ENCODE results near the gene SUSD4. TPM values are rescaled to one million over a fixed set of nuclear protein-coding genes. Genes with fewer than 3 reads are reported as not detected.

The SUSD4 gene
- total RNA-seq, 5 donors from 2014 or later (not counting 1 experiment from before 2014, with no cell fraction given) = 1.3 to 16.7 (median 6.4) TPM

DNA sequence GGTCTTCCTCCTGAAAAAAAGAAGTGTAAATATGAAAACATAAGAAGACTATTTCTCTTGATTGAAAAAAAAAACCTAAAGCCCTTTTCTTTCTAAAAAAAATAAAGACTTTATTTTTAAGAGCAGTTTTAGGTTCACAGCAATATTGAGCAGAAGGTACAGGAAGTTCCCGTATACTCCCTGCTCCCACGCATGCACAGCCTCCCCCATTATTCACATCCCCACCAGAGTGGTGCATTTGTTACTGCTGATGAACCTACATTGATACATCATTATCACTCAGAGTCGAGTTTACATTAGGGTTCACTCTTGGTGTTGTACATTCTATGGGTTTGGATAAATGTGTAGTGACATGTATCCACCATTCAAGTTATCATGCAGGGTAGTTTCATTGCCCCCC, 128.9 kb downstream of the SUSD4 start:
- DNase-seq (no peak), ATAC-seq (replicated peaks in 1 of 4) (no peak)
- H3K36me3 Mint-ChIP-seq = peaks cover 2% of the 10 kb centered on the region
- no CpG with 5 or more reads among the region's 3 CpGs for WGBS (ENCODE audit: insufficient coverage)
- peaks cover 48 to 67% (median 57%) of the 10 kb centered on the region in 3 donors for H3K4me1 Mint-ChIP-seq
- CTCF ChIA-PET = no interaction called here
- peaks cover 9 to 26% (median 17%) of the 10 kb centered on the region in 3 donors for H3K9me3 Mint-ChIP-seq
- H3K36me3 ChIP-seq (ENCODE audit: control insufficient read depth in 2 of 2, extremely low read depth in 1 of 2, insufficient read depth in 1 of 2, low read length in 1 of 2) = no peaks in the 10 kb centered on the region
- peak overlapping the region; percentile 57 to 66 for H3K27ac Mint-ChIP-seq
- H3K27ac ChIP-seq (ENCODE audit: low read length) = no peak overlapping the region
- no peaks in the 10 kb centered on the region for H3K9me3 ChIP-seq
- POLR2A ChIA-PET = interaction anchor here in 1 of 2 donors (1.2 kb wide), 1 partner anchor 8 kb away, joined by 3 read pairs; no protein-coding TSS in a partner anchor
- no peak overlapping the region for H3K4me3 ChIP-seq (ENCODE audit: control insufficient read depth in 1 of 2, extremely low read depth in 1 of 2, low read length in 1 of 2)
- no peaks in the 10 kb centered on the region for H3K27me3 ChIP-seq (replicated peaks in 1 of 2; ENCODE audit: control insufficient read depth in 2 of 2, extremely low read depth in 1 of 2, insufficient read depth in 2 of 2, low read length in 1 of 2)
- H3K4me1 ChIP-seq (ENCODE audit: control insufficient read depth in 1 of 2, extremely low read depth in 1 of 2, insufficient read depth in 2 of 2, low read length in 2 of 2) = peaks cover 42% of the 10 kb centered on the region in 2 experiments
- H3K27me3 Mint-ChIP-seq = peaks cover 0 to 1% of the 10 kb centered on the region in 2 donors
- H3K4me3 Mint-ChIP-seq = no peak overlapping the region

DNA sequence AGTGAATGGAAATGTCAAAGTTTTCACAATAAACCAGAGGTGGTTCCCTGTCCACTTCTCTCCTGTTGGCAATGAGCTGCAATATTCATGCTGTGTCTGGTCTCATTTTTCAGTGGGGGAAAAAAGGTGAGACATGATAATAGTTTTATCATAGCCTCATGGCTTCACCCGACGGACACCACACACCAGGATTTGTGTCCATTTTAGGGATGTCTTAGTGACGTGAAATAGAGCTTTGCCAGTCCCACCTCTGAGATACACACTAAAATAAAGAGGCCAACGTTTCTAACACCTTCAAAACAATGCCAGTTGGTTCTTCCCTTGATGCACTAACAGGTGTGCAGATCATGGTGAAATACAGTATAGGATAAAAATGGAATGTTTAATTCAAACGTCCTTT, 129.4 kb downstream of the SUSD4 start:
- peak overlapping the region in 1 of 3 donors; percentile 6 for H3K4me3 Mint-ChIP-seq
- no peaks in the 10 kb centered on the region for H3K27me3 ChIP-seq (replicated peaks in 1 of 2; ENCODE audit: control insufficient read depth in 2 of 2, extremely low read depth in 1 of 2, insufficient read depth in 2 of 2, low read length in 1 of 2)
- ChIA-PET POLR2A (interaction anchor here in 1 of 2 donors (1.2 kb wide), 1 partner anchor 8 kb away, joined by 3 read pairs; no protein-coding TSS in a partner anchor), CTCF (no interaction called here)
- H3K27me3 Mint-ChIP-seq = peaks cover 0 to 1% of the 10 kb centered on the region in 2 donors
- ATAC-seq (replicated peaks in 1 of 4) (no peak), DNase-seq (no peak)
- H3K4me1 ChIP-seq (ENCODE audit: control insufficient read depth in 1 of 2, extremely low read depth in 1 of 2, insufficient read depth in 2 of 2, low read length in 2 of 2) = peaks cover 47 to 48% of the 10 kb centered on the region in 2 experiments
- peak overlapping the region; percentile 57 to 67 for H3K27ac Mint-ChIP-seq
- no peaks in the 10 kb centered on the region for H3K9me3 ChIP-seq
- peaks cover 2% of the 10 kb centered on the region for H3K36me3 Mint-ChIP-seq
- 10% methylated on average over 1 of the region's 5 CpGs for WGBS (ENCODE audit: insufficient coverage)
- peaks cover 53 to 67% (median 59%) of the 10 kb centered on the region in 3 donors for H3K4me1 Mint-ChIP-seq
- H3K36me3 ChIP-seq (ENCODE audit: control insufficient read depth in 2 of 2, extremely low read depth in 1 of 2, insufficient read depth in 1 of 2, low read length in 1 of 2) = no peaks in the 10 kb centered on the region
- no peak overlapping the region for H3K4me3 ChIP-seq (ENCODE audit: control insufficient read depth in 1 of 2, extremely low read depth in 1 of 2, low read length in 1 of 2)
- H3K27ac ChIP-seq (ENCODE audit: low read length) = no peak overlapping the region
- H3K9me3 Mint-ChIP-seq = peaks cover 9 to 26% (median 17%) of the 10 kb centered on the region in 3 donors

DNA sequence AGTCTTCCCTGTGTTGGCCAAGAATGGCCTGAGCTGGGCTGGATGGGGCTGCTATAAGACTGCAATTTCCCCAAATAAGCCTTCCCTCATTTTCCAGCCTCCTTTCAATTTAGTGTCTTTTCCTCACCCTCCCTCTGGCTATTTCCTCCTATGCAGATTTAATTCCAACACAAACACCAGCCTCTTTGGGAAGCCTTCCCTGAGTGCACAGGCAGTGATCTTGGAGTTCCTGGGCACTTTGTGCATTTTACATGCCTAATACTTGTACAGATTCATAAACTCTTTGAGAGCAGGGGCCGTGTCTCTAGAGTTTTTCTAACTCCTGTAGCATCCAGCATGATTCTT, 129.8 kb downstream of the SUSD4 start:
- Histone ChIP-seq H3K27me3 (replicated peaks in 1 of 2; ENCODE audit: control insufficient read depth in 2 of 2, extremely low read depth in 1 of 2, insufficient read depth in 2 of 2, low read length in 1 of 2) (no peaks in the 10 kb centered on the region), H3K36me3 (ENCODE audit: control insufficient read depth in 2 of 2, extremely low read depth in 1 of 2, insufficient read depth in 1 of 2, low read length in 1 of 2) (no peaks in the 10 kb centered on the region), H3K9me3 (no peaks in the 10 kb centered on the region), H3K4me3 (ENCODE audit: control insufficient read depth in 1 of 2, extremely low read depth in 1 of 2, low read length in 1 of 2) (no peak overlapping the region), H3K27ac (ENCODE audit: low read length) (peak overlapping the region; percentile 14), H3K4me1 (ENCODE audit: control insufficient read depth in 1 of 2, extremely low read depth in 1 of 2, insufficient read depth in 2 of 2, low read length in 2 of 2) (peaks cover 51 to 52% of the 10 kb centered on the region in 2 experiments)
- Mint-ChIP-seq H3K36me3 (peaks cover 2% of the 10 kb centered on the region), H3K4me3 (peak overlapping the region in 1 of 3 donors; percentile 6), H3K9me3 (peaks cover 9 to 26% (median 17%) of the 10 kb centered on the region in 3 donors), H3K27me3 (peaks cover 0 to 1% of the 10 kb centered on the region in 2 donors), H3K27ac (peak overlapping the region; percentile 24 to 67), H3K4me1 (peaks cover 57 to 70% (median 63%) of the 10 kb centered on the region in 3 donors)
- no CpG with 5 or more reads among the region's 1 CpG for WGBS (ENCODE audit: insufficient coverage)
- ATAC-seq (replicated peaks in 1 of 4) (no peak), DNase-seq (peak in 1 of 35 experiments; percentile 0)
- ChIA-PET CTCF (no interaction called here), POLR2A (interaction anchor here in 1 of 2 donors (1.2 kb wide), 1 partner anchor 9 kb away, joined by 3 read pairs; no protein-coding TSS in a partner anchor)

DNA sequence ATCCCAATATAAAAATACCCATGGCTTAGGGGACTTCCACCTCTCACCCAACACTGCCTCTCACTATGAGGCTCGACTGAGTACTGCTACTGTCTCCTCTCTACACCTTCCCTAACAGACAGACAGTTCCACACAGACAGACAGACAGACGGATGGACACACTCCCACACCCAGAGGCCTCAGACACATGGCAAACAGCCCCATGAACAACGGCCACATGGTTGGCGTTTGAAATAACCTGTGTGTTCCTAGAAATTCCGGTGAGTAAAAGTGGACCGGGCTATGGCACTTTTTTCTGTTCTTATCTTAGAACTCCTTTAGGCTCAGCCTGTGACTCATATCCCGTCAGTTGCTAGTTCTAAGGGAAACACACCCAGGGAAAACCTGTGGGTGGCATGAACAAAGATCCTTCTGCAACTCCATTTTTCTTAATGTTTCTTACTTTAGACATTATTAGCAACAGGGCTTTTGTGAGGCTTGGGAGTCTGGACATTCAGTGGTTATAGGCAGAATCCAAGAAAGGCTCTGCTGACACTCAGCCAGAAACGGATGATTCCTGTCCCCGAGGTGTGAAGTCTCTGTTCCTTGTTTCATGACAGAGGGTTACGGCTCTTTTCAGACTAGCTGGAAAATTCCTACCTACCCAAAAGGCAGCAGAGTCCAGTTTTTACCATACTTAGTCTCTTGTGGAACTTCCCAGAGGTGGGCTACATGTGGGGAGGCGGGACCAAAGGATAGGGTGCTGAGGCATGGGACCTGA, 130.4 kb downstream of the SUSD4 start:
- H3K27ac Mint-ChIP-seq = peak overlapping the region; percentile 67 to 98
- CTCF ChIA-PET = no interaction called here
- peaks cover 9 to 25% (median 16%) of the 10 kb centered on the region in 3 donors for H3K9me3 Mint-ChIP-seq
- WGBS (ENCODE audit: insufficient coverage) = 40% methylated on average over 5 of the region's 11 CpGs
- POLR2A ChIA-PET = interaction anchor here in 1 of 2 donors (1.2 kb wide), 1 partner anchor 9 kb away, joined by 3 read pairs; no protein-coding TSS in a partner anchor
- peaks cover 2% of the 10 kb centered on the region for H3K36me3 Mint-ChIP-seq
- Histone ChIP-seq H3K9me3 (no peaks in the 10 kb centered on the region), H3K27me3 (replicated peaks in 1 of 2; ENCODE audit: control insufficient read depth in 2 of 2, extremely low read depth in 1 of 2, insufficient read depth in 2 of 2, low read length in 1 of 2) (no peaks in the 10 kb centered on the region), H3K4me3 (ENCODE audit: control insufficient read depth in 1 of 2, extremely low read depth in 1 of 2, low read length in 1 of 2) (no peak overlapping the region), H3K4me1 (ENCODE audit: control insufficient read depth in 1 of 2, extremely low read depth in 1 of 2, insufficient read depth in 2 of 2, low read length in 2 of 2) (peaks cover 57% of the 10 kb centered on the region in 2 experiments), H3K36me3 (ENCODE audit: control insufficient read depth in 2 of 2, extremely low read depth in 1 of 2, insufficient read depth in 1 of 2, low read length in 1 of 2) (no peaks in the 10 kb centered on the region), H3K27ac (ENCODE audit: low read length) (peak overlapping the region; percentile 14)
- peaks cover 61 to 76% (median 68%) of the 10 kb centered on the region in 3 donors for H3K4me1 Mint-ChIP-seq
- ATAC-seq (replicated peaks in 1 of 4) = peak in 1 of 4 experiments; percentile 34
- peaks cover 0 to 1% of the 10 kb centered on the region in 2 donors for H3K27me3 Mint-ChIP-seq
- H3K4me3 Mint-ChIP-seq = peak overlapping the region in 1 of 3 donors; percentile 35
- peak in 2 of 35 experiments; percentile 3 to 45 for DNase-seq

DNA sequence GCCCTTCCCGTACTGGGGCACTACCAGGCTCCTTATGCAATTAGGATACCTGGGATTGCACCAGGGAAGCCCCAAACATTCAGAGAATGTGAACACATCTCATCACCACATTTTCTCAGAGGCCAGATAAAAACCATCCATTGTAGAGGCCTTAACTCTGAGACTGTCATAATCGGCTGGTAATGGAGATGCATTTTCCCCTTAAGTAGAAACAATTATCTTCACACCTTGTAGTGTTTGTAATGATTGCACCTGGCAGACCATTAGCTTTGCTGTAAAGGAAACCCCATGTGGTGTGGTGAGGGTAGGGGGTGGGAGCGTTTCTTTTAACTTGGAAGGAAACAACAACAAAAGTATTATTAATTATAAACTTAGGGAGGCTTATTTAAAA, 131.0 kb downstream of the SUSD4 start:
- Mint-ChIP-seq H3K27ac (peak overlapping the region; percentile 98 to 99), H3K36me3 (peaks cover 2% of the 10 kb centered on the region), H3K27me3 (peaks cover 0 to 1% of the 10 kb centered on the region in 2 donors), H3K4me3 (peak overlapping the region in 1 of 3 donors; percentile 35), H3K4me1 (peaks cover 66 to 81% (median 73%) of the 10 kb centered on the region in 3 donors), H3K9me3 (peaks cover 9 to 19% (median 10%) of the 10 kb centered on the region in 3 donors)
- no peaks in the 10 kb centered on the region for H3K9me3 ChIP-seq
- H3K4me3 ChIP-seq (ENCODE audit: control insufficient read depth in 1 of 2, extremely low read depth in 1 of 2, low read length in 1 of 2) = no peak overlapping the region
- H3K4me1 ChIP-seq (ENCODE audit: control insufficient read depth in 1 of 2, extremely low read depth in 1 of 2, insufficient read depth in 2 of 2, low read length in 2 of 2) = peaks cover 59 to 63% of the 10 kb centered on the region in 2 experiments
- ChIA-PET POLR2A (no interaction called here), CTCF (interaction anchor here in 1 of 2 donors (0.6 kb wide), 1 partner anchor 463 kb away, joined by 3 read pairs; no protein-coding TSS in a partner anchor)
- ATAC-seq (replicated peaks in 1 of 4) (no peak), DNase-seq (no peak)
- H3K27me3 ChIP-seq (replicated peaks in 1 of 2; ENCODE audit: control insufficient read depth in 2 of 2, extremely low read depth in 1 of 2, insufficient read depth in 2 of 2, low read length in 1 of 2) = no peaks in the 10 kb centered on the region
- H3K36me3 ChIP-seq (ENCODE audit: control insufficient read depth in 2 of 2, extremely low read depth in 1 of 2, insufficient read depth in 1 of 2, low read length in 1 of 2) = no peaks in the 10 kb centered on the region
- WGBS (ENCODE audit: insufficient coverage) = 86% methylated on average over 1 of the region's 3 CpGs
- H3K27ac ChIP-seq (ENCODE audit: low read length) = peak overlapping the region; percentile 14

DNA sequence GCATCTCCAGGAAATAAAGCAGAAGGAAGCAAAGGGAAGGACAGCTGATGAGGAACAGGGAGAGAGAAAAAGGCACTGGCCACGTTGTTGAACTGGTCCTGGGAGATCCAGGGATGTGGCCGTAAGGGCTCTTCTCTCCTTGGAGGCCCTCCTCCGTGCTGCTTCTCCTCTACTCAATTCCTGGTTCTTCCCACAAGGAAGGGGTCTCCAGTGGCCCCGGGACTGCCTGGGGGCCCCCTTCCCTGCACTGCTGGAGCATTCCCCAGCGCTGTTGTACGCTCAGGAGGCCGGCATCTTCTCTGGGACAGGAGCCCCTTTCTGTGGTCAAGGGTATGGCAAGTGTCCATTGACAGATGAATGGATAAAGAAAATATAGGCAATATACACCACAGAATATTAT, 132.4 kb downstream of the SUSD4 start:
- H3K27ac ChIP-seq (ENCODE audit: low read length) = peak overlapping the region; percentile 69
- CTCF ChIA-PET = no interaction called here
- Mint-ChIP-seq H3K27ac (peak overlapping the region; percentile 98 to 99), H3K36me3 (peaks cover 2% of the 10 kb centered on the region), H3K4me1 (peaks cover 66 to 81% (median 78%) of the 10 kb centered on the region in 3 donors), H3K9me3 (peaks cover 4 to 7% (median 6%) of the 10 kb centered on the region in 3 donors), H3K4me3 (peak overlapping the region in 1 of 3 donors; percentile 78), H3K27me3 (peaks cover 0 to 1% of the 10 kb centered on the region in 2 donors)
- H3K27me3 ChIP-seq (replicated peaks in 1 of 2; ENCODE audit: control insufficient read depth in 2 of 2, extremely low read depth in 1 of 2, insufficient read depth in 2 of 2, low read length in 1 of 2) = peaks cover 0 to 5% of the 10 kb centered on the region in 2 experiments
- ATAC-seq (replicated peaks in 1 of 4) (no peak), DNase-seq (no peak)
- no peaks in the 10 kb centered on the region for H3K9me3 ChIP-seq
- POLR2A ChIA-PET = no interaction called here
- no peak overlapping the region for H3K4me3 ChIP-seq (ENCODE audit: control insufficient read depth in 1 of 2, extremely low read depth in 1 of 2, low read length in 1 of 2)
- 100% methylated on average over 2 of the region's 7 CpGs for WGBS (ENCODE audit: insufficient coverage)
- H3K36me3 ChIP-seq (ENCODE audit: control insufficient read depth in 2 of 2, extremely low read depth in 1 of 2, insufficient read depth in 1 of 2, low read length in 1 of 2) = no peaks in the 10 kb centered on the region
- peaks cover 59 to 72% of the 10 kb centered on the region in 2 experiments for H3K4me1 ChIP-seq (ENCODE audit: control insufficient read depth in 1 of 2, extremely low read depth in 1 of 2, insufficient read depth in 2 of 2, low read length in 2 of 2)
